ENCODE results near the gene ATXN10.

The ATXN10 gene

DNA sequence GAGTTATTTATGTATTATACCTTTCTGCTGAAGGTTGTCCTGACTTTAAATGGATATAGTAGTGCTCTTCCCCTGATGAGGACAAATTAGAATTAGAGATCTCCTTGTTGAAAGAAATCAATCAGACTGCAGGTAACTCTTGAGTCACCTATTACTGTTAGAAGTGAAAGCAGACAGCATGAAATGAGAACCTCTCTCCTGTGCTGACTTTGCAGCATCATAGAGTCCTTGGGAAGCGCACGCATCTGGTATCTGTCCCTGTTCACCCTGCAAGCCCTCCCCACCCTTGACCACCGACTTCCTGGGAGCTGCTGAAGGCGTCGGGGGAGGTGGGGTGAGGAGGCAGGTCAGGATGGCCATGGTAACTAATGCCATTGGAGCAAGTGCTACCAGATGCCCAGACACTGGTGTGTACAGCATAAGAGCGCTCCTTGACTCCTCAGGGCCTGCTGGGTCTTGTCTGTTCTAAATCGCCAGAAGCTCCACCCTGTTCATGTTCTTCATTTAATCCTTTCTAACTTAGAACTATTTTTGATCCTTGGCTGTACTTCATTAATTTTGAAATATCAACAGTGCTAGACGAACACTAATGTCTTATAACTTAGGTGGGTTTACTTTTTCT lies 161.4 kb downstream of the ATXN10 start:
- H3K36me3 ChIP-seq (ENCODE audit: insufficient read depth, low read length), result peaks cover 17% of the 10 kb centered on the region; the same call in 1 of the 2 replicates
- H3K27ac ChIP-seq (ENCODE audit: low read length), result no peak overlapping the region

GRCh38 chr22:45833613-45834012 lies 162.0 kb downstream of the ATXN10 start:
- no peak for ATAC-seq (ENCODE audit: insufficient read depth, low read depth)
- Histone ChIP-seq H3K27me3 (ENCODE audit: insufficient read depth, low read length, poor library complexity) (no peaks in the 10 kb centered on the region), H3K4me1 (ENCODE audit: insufficient read depth, low read length) (no peaks in the 10 kb centered on the region), H3K4me3 (ENCODE audit: low read depth in 1 of 2, low read length in 2 of 2) (no peak overlapping the region), H3K9me3 (ENCODE audit: insufficient read depth, low read length, severe bottlenecking) (no peaks in the 10 kb centered on the region), H2AFZ (ENCODE audit: low read depth, low read length) (no peak overlapping the region), H3K27ac (ENCODE audit: low read length) (no peak overlapping the region), H3K79me2 (ENCODE audit: insufficient read depth, low read length) (no peaks in the 10 kb centered on the region), H4K20me1 (ENCODE audit: insufficient read depth, low read length) (0 out of 2 replicates have a peak, but pooled peaks cover 22% of the 10 kb centered on the region), H3K36me3 (ENCODE audit: insufficient read depth, low read length) (peaks cover 17% of the 10 kb centered on the region; the same call in 1 of the 2 replicates), H3K9ac (ENCODE audit: low read depth, low read length) (no peak overlapping the region), H3K4me2 (ENCODE audit: insufficient read depth, low read length) (no peak overlapping the region)
- no peak for DNase-seq
- TF ChIP-seq CTCF (IDR thresholded peaks at IDR 0.05; ENCODE audit: borderline replicate concordance, extremely low read depth, low read length, poor library complexity, severe bottlenecking), result no peak
- TF ChIP-seq EZH2 (IDR thresholded peaks at IDR 0.05; ENCODE audit: borderline replicate concordance, low read depth, low read length, severe bottlenecking), result no peak

More for the DNA sequence above, 161.4 kb downstream of the ATXN10 start:
- Histone ChIP-seq H3K9ac (ENCODE audit: low read depth, low read length) (no peak overlapping the region), H2AFZ (ENCODE audit: low read depth, low read length) (no peak overlapping the region), H3K9me3 (ENCODE audit: insufficient read depth, low read length, severe bottlenecking) (no peaks in the 10 kb centered on the region), H3K4me2 (ENCODE audit: insufficient read depth, low read length) (no peak overlapping the region), H3K4me3 (ENCODE audit: low read depth in 1 of 2, low read length in 2 of 2) (no peak overlapping the region), H3K4me1 (ENCODE audit: insufficient read depth, low read length) (no peaks in the 10 kb centered on the region), H3K79me2 (ENCODE audit: insufficient read depth, low read length) (no peaks in the 10 kb centered on the region), H3K27me3 (ENCODE audit: insufficient read depth, low read length, poor library complexity) (no peaks in the 10 kb centered on the region), H4K20me1 (ENCODE audit: insufficient read depth, low read length) (0 out of 2 replicates have a peak, but pooled peaks cover 22% of the 10 kb centered on the region)
- TF ChIP-seq EZH2 (IDR thresholded peaks at IDR 0.05; ENCODE audit: borderline replicate concordance, low read depth, low read length, severe bottlenecking) (no peak), CTCF (IDR thresholded peaks at IDR 0.05; ENCODE audit: borderline replicate concordance, extremely low read depth, low read length, poor library complexity, severe bottlenecking) (no peak)
- DNase-seq (no peak), ATAC-seq (ENCODE audit: insufficient read depth, low read depth) (no peak)

GRCh38 chr22:45834241-45834640 lies 162.6 kb downstream of the ATXN10 start:
- no peak overlapping the region for H3K9ac ChIP-seq (ENCODE audit: low read depth, low read length)
- no peak overlapping the region for H3K27ac ChIP-seq (ENCODE audit: low read length)
- no peaks in the 10 kb centered on the region for H3K79me2 ChIP-seq (ENCODE audit: insufficient read depth, low read length)
- no peaks in the 10 kb centered on the region for H3K27me3 ChIP-seq (ENCODE audit: insufficient read depth, low read length, poor library complexity)
- H2AFZ ChIP-seq (ENCODE audit: low read depth, low read length), result no peak overlapping the region
- TF ChIP-seq EZH2 (IDR thresholded peaks at IDR 0.05; ENCODE audit: borderline replicate concordance, low read depth, low read length, severe bottlenecking) (no peak), CTCF (IDR thresholded peaks at IDR 0.05; ENCODE audit: borderline replicate concordance, extremely low read depth, low read length, poor library complexity, severe bottlenecking) (no peak)
- no peak overlapping the region for H3K4me3 ChIP-seq (ENCODE audit: low read depth in 1 of 2, low read length in 2 of 2)
- DNase-seq, result no peak
- no peak for ATAC-seq (ENCODE audit: insufficient read depth, low read depth)
- no peaks in the 10 kb centered on the region for H3K4me1 ChIP-seq (ENCODE audit: insufficient read depth, low read length)
- H3K36me3 ChIP-seq (ENCODE audit: insufficient read depth, low read length), result peaks cover 17% of the 10 kb centered on the region; the same call in 1 of the 2 replicates
- H3K4me2 ChIP-seq (ENCODE audit: insufficient read depth, low read length), result no peak overlapping the region
- H3K9me3 ChIP-seq (ENCODE audit: insufficient read depth, low read length, severe bottlenecking), result no peaks in the 10 kb centered on the region
- H4K20me1 ChIP-seq (ENCODE audit: insufficient read depth, low read length), result 0 out of 2 replicates have a peak, but pooled peaks cover 22% of the 10 kb centered on the region
